GM18517 (cell line): ENCODE measurements around the gene TAC1.
"Not testable (repeated sequence)": the region's sequence is repeated elsewhere in the genome, so short reads cannot be mapped to it uniquely, and the experiment has no call there.

Source experiments
- ATAC-seq: cut with Tn5 transposase; IDR thresholded peaks from one replicate; pipeline ENCODE4 v1.9.1; 2021; ENCODE audit warnings: mild to moderate bottlenecking, moderate library complexity; ENCODE audit not compliant: unreplicated experiment

TAC1 gene, protein sequence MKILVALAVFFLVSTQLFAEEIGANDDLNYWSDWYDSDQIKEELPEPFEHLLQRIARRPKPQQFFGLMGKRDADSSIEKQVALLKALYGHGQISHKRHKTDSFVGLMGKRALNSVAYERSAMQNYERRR

DNA sequence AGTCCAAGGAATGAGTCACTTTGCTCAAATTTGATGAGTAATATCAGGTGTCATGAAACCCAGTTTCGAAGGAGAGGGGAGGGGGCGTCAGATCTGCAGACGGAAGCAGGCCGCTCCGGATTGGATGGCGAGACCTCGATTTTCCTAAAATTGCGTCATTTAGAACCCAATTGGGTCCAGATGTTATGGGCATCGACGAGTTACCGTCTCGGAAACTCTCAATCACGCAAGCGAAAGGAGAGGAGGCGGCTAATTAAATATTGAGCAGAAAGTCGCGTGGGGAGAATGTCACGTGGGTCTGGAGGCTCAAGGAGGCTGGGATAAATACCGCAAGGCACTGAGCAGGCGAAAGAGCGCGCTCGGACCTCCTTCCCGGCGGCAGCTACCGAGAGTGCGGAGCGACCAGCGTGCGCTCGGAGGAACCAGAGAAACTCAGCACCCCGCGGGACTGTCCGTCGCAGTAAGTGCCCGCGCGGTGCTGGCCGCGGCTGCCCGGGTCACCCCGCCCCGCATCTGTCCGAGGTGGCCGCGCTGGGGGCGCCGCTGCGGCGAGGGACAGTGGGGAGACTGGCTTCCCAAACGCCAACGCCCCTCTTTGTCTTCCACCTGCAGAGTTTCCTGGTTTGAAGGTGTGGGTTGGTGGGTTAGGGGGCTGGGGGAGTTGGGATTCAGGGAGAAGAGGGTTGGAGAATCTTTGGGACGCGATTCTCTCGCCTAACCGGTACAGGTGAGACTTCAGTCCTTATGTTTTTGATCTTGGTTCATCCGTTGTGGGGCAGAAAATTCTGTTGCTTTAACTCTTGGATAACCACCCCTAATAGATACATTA, at the start of gene TAC1:
TSS of gene TAC1 (plus strand) at position 351 of the 829 bp plus-strand sequence. CDS start 527 bp downstream, outside the sequence.
- ATAC-seq: no peak

DNA sequence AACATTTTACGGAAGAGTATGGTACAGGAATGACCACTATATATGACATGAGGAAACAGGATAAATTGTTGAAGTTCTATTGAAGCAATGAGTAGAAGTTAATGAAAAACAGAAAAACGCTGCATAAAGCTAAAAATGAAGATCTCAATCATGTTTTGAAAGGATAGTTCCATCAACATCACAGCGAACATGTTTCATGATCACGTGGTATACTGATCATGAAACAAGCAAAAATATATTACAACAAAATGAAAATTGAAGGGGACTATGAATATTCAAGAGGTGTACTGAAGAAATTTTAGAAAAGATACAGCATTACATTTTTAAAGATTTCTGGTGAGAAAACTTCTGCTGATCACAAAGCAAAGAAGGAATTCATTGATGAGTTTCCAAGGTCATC, 45.9 kb upstream of the TAC1 start:
- ATAC-seq: no peak

DNA sequence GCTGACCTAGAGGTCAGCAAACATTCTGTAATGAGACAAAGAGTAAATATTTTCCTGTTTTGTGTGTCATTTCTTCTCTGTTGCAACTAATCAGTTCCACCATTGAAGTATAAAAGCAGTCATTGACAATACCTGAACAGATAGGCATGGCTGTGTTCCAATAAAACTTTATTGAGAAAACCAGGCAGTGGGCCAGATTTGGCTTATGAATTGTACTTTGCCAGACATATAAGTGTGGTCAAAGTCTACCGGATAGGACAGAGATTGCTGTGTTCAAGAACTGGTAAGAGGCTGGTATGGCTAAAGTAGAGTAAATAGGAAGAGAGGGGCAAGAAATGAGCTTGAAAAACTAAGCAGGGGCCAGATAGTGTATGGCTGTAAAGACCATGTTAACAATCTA, 38.3 kb upstream of the TAC1 start:
- no peak for ATAC-seq

DNA sequence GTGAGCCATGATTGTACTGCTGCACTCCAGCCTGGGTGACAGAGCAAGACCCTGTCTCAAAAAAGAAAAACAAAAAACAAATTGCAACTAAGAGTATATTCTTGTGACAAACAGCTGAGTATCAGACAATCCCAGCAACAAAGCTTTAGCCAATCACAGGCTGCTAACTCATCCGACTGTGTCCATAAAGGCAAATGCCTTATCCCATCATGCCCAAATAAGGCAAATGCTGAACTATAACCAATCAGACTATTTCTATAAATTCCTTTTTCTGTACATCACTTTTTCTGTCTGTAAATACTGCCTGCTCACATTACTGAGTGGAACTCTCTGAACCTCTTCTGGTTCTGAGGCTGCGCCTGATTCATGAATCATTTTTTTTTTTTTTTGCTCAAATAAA, 37.5 kb upstream of the TAC1 start:
- no peak for ATAC-seq

DNA sequence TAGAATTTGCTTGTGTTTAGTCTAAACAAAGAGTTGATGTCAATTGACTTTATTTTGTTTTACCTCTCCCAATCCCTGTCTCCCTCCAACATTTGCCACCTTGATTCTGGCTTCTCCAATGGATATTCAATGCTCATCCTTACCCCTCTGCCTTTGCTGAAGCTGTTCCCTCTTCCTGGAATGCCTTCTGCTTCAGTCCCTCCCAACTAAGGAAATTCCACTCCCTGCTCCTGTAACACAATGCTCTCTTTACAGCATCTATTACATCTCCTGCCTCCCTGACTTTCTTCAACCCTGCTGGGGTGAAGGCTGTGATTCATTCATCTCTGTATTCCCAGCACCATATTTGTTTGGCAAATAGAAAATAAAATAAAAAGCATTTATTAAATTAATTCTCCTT, 34.5 kb upstream of the TAC1 start:
- ATAC-seq: no peak

DNA sequence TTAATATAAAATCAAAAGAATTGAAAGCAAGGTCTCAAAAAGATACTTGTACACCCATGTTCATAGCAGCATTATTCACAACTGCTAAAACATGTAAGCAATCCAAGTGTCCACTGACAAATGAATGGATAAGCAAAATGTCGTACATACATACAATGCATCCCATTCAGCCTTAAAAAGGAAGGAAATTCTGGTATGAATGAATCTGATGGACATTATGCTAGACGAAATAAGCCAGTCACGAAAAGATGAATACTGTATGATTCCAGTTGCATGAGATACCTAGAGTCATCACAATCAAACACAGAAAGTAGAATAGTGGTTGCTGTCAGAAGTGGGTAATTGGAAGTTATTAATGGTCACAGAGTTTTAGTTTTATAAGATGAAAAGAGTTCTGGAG, 9.5 kb upstream of the TAC1 start:
- ATAC-seq: no peak

DNA sequence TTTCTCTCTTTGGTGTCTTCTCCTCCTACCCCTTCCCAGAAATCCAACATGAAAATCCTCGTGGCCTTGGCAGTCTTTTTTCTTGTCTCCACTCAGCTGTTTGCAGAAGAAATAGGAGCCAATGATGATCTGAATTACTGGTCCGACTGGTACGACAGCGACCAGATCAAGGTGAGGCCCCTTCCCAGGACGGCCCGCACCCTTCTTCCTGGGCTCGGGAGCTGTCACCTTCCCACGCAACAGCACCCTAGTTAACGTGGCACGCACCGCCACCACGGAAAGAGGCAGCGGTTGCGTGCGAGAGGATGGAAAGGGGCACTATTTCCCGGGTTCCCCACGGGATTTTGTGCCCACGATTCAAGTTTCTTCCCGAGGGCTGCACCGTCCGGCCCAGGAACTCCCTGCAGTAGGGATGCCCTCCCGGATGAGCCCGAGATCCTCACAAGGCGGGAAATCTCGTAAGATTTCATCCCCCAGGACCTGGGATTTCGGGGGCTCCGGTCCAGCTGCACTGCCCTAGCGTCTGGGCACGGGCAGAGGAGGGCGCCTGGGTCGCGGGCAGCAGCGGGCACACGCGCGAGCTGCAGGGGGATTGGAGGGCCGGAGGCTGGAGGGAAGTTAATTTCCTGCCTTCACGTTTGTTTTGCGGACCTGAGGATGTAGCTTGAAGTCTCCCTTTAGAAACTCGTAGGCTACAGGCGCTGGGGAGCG, 834 bp downstream of the TAC1 start:
- ATAC-seq: no peak

DNA sequence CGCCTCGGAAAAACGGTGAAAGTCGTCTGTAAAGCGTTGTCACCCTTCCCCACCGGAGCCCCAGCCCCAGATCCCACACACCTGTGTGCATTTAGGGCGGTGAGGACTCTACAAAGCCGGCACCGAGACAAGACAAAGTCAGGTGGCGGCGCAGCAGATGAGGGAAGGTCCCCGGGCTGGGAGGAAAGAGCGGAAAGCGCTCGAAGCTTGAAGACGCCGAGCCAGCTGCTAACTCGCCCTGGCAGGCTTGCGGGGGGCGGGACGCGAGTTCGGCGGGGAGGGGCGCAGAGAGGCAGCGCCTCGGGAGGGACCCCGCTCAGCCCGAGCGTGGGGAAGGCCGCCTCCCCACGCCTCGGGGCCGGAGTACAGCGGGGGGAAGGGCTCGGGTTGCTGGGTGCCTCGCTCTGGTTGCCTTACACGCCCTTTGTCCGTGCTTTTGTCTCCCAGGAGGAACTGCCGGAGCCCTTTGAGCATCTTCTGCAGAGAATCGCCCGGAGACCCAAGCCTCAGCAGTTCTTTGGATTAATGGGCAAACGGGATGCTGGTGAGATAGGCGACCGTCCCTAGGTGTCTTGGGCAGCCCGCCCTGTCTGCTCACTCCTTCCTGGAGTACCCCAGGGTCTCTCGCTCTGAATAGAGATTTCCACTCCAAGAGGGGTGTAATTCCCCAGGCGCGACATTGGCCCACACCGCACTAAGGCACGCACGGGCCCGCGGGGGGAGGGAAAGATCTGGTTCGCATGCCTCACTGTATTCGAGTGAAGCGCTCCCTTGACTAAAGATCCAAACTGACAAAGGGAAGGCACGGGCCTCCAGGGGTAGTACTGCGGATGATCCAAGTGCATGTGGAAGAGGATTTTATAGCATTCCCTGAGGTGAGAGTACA, 1.6 kb downstream of the TAC1 start:
- ATAC-seq: no peak

DNA sequence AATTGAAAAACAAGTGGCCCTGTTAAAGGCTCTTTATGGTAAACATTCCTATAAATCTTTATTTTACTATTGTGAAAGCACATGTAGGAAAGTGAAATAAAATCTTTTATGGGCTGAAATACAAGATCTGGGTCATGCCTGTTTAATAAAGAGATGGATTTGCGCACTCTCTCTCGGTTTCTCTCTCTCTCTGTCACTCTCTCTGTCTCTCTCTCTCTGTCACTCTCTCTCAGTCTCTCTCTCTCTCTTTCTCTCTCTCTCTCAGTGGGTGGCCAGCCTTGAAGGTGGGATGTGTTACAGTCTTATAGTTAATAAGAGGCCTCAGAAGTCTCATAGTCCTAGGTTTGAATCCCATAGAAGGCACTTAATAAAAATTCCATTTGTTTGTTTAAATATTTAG, 2.4 kb downstream of the TAC1 start:
- no peak for ATAC-seq

DNA sequence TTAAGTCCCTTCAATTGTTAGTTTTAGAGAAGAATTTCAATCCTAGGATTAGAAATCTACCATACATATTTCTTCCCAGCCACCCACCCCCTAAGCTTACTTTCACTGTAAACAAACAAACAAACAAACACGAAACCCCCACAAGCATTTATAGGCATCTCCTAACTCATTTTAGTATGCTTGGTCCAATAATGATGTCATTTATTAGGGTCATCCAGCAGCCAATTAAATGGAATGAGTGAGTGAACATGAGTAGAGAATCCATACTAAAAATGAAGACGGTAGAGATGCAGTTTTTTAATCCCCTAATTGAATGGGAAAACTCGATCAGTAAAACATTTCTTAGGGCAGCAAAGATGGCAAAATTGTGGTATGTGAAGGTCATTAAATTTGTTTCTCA, 3.2 kb downstream of the TAC1 start:
- ATAC-seq: no peak

DNA sequence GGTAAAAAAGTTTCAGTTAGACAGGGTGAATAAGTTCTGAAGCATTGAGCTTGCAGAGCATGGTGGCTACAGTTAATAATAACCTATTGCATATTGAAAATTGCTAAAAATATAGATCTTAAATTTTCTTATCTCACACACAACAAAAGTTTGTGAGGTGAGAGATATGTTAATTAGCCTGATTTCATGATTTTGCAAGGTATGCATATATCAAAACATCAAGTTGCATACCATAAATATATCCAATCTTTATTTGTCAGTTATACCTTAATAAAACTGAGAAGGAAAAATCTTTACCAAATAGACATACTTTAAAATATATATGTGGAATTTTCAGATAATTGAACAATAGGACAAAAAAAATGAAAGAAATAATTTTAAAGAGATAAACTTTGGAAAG, 16.6 kb downstream of the TAC1 start:
- ATAC-seq: no peak

DNA sequence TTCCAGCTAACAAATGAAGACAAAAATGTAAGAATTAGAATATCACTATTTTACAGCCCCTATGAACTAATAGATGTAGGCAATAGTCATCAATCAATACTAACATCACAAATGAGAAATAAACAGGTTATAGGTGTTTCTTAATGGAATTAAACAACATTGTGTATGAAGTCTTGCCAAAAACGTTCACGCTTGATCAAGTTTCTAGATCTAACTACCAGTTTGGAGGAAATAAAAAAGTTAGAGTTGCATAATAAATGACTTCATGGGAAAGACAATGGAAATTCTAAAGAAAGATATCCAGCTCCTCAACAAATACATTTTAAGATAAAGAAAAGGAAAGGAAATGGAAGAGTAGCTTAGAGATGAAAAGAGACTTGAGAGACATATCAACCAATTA, 19.7 kb downstream of the TAC1 start:
- ATAC-seq: no peak

DNA sequence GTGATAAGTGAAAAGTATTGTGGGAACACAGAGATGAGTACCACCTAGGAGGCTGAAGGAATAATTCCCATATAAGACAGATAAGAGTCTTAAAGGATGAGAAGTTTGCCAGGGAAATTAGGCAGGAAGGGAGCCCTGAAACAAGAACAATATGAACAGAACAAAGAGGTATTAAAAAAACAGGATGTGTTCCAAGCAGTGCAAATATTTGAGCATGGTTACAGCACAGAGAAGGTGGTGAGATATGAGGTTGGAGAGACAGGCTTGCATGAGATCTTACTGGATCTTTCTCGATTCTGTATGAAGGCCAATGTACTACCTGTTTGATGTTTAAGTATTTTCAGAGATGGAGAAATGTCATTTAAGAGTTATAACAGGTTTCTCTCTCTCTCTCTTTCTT, 20.3 kb downstream of the TAC1 start:
- ATAC-seq: no peak

DNA sequence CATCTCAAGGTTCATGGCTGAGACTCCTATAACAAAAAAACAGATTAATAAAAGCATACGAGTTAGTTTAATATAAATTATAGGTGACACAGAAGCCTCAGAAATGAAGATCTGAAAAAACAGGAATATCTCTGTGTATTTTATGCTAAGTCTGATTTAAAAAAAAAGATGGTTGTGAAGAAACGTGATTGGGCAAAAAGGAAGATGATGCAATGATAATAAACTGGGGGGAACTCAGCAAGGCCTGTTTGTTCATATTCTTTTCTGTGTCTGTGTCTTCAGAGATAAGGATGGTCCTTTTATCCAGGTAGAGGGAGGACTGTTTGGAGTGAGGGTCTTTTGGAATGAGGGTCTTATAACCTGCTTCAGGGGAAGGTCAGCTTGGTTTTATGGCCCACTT, 25.9 kb downstream of the TAC1 start:
- ATAC-seq: no peak

DNA sequence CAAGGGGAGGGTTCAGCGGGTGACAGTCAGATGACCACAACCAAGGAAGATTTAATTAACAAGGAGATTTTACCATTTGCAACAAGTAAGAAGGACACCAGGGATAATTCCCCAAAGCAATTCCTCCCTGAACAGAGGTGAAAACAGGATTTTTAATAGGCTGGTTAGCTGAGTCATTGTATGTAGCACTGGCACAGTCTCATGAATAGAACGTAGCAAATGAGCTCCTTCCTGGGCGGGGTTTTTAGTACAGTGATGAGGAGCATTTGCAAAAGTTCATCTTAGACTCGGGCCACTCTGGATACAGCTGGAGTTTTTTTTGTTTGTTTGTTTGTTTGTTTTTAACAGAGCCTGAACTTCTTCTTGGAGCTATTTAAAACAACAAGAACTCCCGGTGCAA, 39.0 kb downstream of the TAC1 start:
- ATAC-seq: no peak

DNA sequence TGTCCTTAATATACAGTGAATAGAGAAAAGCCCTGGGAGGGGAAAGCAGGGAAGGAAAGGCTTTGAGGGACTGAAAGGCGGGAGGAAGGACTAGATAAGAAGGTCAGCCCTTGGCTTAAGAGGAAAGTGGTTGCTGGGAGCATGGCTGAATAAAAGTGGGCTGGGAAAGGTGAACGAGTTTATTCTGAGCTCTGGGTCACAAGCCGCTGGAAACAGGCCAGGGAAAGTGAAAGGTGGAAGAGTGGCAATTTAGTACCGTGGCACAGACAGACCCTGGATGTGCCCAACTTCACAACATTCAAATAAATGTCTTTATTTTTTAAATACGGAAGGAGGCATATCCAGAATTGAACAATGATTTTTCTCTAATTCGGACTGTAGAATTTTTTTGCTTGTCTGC, 39.7 kb downstream of the TAC1 start:
- no peak for ATAC-seq

DNA sequence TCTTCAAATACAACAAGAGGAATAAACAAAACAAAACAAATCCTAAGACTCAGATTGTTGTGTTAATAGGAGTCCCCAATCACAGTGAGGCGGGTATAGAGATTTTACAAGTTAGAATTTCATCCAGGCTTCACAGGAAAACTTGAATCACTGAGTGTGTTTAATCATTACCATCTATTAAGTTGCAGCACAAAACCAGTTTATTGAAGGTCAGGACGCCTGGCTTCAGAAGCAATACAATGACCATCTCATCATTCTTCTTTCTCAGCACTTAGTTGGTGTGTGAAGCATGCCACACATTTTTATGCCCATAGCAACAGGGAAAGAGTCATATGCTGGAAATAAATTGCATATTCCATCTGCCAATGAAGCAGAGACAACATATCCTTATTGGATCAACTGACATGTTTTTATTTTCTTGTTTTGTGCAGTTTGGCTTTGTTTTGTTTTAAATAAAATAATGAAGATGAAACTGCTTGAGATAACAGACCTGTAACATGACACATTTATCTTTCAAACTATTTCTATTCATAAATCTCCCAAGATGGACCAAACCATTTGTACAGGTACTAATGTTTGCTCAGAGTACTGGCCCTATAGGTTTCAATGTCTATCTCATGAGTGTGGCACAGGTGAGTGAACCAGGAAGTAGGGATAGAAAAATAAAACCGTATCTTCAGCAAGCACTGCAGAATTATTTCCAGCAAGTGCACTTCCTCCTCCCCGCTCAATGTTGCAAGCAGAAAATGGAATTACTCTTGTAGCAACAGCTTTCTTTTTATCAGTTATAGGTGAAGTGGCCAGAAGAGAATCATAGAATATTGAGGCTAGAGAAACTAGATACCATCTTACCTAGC, 40.4 kb downstream of the TAC1 start:
- no peak for ATAC-seq

DNA sequence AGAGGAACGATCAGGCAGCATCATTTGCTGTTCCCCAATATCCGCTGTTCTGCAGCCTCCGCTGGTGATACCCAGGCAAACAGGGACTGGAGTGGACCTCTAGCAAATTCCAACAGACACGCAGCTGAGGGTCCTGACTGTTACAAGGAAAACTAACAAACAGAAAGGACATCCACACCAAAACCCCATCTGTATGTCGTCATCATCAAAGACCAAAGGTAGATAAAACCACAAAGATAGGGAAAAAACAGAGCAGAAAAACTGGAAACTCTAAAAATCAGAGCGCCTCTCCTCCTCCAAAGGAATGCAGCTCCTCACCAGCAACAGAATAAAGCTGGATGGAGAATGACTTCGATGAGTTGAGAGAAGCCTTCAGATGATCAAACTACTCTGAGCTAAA, 54.5 kb downstream of the TAC1 start:
- not testable (repeated sequence) for ATAC-seq
